Suprapubic skin (tissue), 4 donors: ENCODE data around the gene CSGALNACT2. TPM values are rescaled to one million over a fixed set of nuclear protein-coding genes. Genes with fewer than 3 reads are reported as not detected.

Experiments used
- DNase-seq, 2 donors: peaks; one replicate each; pipeline ENCODE4 v3.0.0-alpha.2; 2019; ENCODE audit warnings: low spot score in 2 of 2
- H3K27ac ChIP-seq: fragments of 200-600 bp; sonication (generic); one replicate; pipeline ENCODE4 v1.5.1; 2019
- H3K27me3 ChIP-seq: fragments of 200-600 bp; sonication (generic); one replicate; pipeline ENCODE4 v1.5.1; 2019
- H3K36me3 ChIP-seq: fragments of 200-600 bp; sonication (generic); one replicate; pipeline ENCODE4 v1.5.1; 2019
- H3K4me1 ChIP-seq: fragments of 200-600 bp; sonication (generic); one replicate; pipeline ENCODE4 v1.5.1; 2019
- H3K4me3 ChIP-seq: fragments of 200-600 bp; sonication (generic); one replicate; pipeline ENCODE4 v1.5.1; 2019; ENCODE audit warnings: mild to moderate bottlenecking
- H3K9me3 ChIP-seq: fragments of 200-600 bp; sonication (generic); one replicate; pipeline ENCODE4 v1.5.1; 2019
- EP300 ChIP-seq: sonication (generic); formaldehyde crosslinking; IDR thresholded peaks from one replicate; pipeline ENCODE4 v1.6.1; 2017; ENCODE audit warnings: antibody characterized with exemption
- POLR2A ChIP-seq, 2 donors: fragments of 450-650 bp; IDR thresholded peaks; one replicate each; pipeline ENCODE4 v1.6.1; 2017; ENCODE audit warnings: antibody characterized with exemption in 2 of 2, mild to moderate bottlenecking in 2 of 2, moderate library complexity in 2 of 2
- POLR2AphosphoS5 ChIP-seq, 3 donors: sonication (generic); formaldehyde crosslinking; IDR thresholded peaks; one replicate each; pipeline ENCODE4 v1.6.1; 2017; ENCODE audit warnings: antibody characterized with exemption in 3 of 3
- WGBS: methylation state at CpG from one replicate; pipeline ENCODE4 v1.1.5; 2018; 5-methylcytosine and 5-hydroxymethylcytosine counted together
- total RNA-seq, 4 donors: library from RNA; depleted of rRNA; stranded (reverse); fragments of >200 nt; gene quantifications; one replicate each; pipeline ENCODE4 v1.1.0, GENCODE V29; 2016
- TF ChIP-seq, protein P1 (sequence below), 2 donors: fragments of 200-600 bp in 1 of 2; fragments of 450-650 bp in 1 of 2; sonication (generic) in 1 of 2; IDR thresholded peaks; one replicate each; pipeline ENCODE4 v1.5.1; 2016 to 2019; ENCODE audit warnings: antibody characterized with exemption in 2 of 2, mild to moderate bottlenecking in 1 of 2, moderate library complexity in 1 of 2

The CSGALNACT2 gene
- total RNA-seq, 4 donors from 2014 or later, result 10.1 to 15.5 (median 13.9) TPM

DNA sequence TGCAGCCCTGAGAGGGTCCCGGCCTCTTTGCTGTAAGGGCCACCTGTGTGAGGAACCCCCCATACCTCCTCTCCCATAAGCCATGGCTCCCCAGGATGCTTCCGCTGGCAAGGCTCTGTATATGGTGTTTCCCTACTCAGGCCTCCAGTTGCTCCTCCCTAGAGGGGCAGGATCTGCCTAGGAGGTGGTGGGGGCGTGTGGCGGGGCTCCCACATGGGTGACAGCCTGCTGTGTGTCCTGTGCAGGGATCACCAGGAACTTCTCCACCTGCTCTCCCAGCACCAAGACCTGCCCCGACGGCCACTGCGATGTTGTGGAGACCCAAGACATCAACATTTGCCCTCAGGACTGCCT, 25.7 kb upstream of the CSGALNACT2 start:
- Histone ChIP-seq H3K4me1 (peaks cover 13% of the 10 kb centered on the region), H3K4me3 (no peak overlapping the region), H3K27ac (no peak overlapping the region), H3K9me3 (no peaks in the 10 kb centered on the region), H3K36me3 (no peaks in the 10 kb centered on the region), H3K27me3 (no peaks in the 10 kb centered on the region)
- TF ChIP-seq POLR2A (IDR thresholded peaks at IDR 0.05) (no peak), EP300 (no peak), POLR2AphosphoS5 (IDR thresholded peaks at IDR 0.05) (no peak)
- TF ChIP-seq, protein P1, sequence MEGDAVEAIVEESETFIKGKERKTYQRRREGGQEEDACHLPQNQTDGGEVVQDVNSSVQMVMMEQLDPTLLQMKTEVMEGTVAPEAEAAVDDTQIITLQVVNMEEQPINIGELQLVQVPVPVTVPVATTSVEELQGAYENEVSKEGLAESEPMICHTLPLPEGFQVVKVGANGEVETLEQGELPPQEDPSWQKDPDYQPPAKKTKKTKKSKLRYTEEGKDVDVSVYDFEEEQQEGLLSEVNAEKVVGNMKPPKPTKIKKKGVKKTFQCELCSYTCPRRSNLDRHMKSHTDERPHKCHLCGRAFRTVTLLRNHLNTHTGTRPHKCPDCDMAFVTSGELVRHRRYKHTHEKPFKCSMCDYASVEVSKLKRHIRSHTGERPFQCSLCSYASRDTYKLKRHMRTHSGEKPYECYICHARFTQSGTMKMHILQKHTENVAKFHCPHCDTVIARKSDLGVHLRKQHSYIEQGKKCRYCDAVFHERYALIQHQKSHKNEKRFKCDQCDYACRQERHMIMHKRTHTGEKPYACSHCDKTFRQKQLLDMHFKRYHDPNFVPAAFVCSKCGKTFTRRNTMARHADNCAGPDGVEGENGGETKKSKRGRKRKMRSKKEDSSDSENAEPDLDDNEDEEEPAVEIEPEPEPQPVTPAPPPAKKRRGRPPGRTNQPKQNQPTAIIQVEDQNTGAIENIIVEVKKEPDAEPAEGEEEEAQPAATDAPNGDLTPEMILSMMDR (IDR thresholded peaks at IDR 0.05), result no peak
- peak in 1 of 2 donors; percentile 44 for DNase-seq
- 100% methylated on average over 4 of the region's 7 CpGs for WGBS

DNA sequence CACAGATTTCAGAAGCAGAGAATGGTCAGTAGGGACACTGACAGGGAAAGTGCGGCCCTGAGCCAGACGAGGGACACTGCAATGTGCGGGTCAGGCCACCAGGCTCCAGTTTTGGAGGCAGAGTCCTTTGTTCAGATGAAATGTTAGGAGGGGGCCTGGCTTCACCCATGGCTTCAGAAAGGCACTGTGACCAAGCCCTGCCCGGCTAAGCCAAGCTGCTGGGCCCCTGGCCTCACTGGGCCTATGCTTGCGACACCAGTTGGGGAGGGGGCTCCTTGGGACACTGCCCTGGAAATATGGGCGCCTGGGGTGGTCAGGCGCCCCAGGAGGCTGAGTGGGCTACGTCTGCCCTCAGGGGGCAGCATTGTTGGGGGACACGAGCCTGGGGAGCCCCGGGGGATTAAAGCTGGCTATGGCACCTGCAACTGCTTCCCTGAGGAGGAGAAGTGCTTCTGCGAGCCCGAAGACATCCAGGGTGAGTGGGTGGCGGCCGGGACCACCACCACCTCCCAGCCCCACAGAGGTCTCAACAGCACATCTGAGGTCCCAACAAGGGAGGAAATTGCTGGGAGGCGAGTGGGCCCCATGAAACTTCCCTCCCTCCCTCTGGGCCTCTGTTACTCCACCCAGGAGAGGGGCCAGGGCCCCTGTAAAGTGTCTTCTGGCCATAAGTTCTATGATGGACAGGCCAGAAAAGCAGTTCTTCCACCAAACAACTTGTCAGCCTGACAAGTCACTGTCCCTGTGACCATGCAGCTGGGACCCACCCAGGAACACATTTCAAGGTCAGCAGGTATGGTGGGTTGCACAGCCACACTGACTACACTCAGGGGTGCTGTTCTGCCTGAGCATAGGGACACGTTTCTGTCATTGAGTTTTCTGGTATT, 24.8 kb upstream of the CSGALNACT2 start:
- H3K4me3 ChIP-seq, result no peak overlapping the region
- H3K27ac ChIP-seq, result no peak overlapping the region
- no peak for TF ChIP-seq POLR2A (IDR thresholded peaks at IDR 0.05)
- TF ChIP-seq, protein P1 (IDR thresholded peaks at IDR 0.05), result no peak
- TF ChIP-seq POLR2AphosphoS5 (IDR thresholded peaks at IDR 0.05), result no peak
- TF ChIP-seq EP300, result no peak
- H3K9me3 ChIP-seq, result no peaks in the 10 kb centered on the region
- peaks cover 13% of the 10 kb centered on the region for H3K4me1 ChIP-seq
- peak in 1 of 2 donors; percentile 51 for DNase-seq
- H3K36me3 ChIP-seq, result no peaks in the 10 kb centered on the region
- no peaks in the 10 kb centered on the region for H3K27me3 ChIP-seq
- WGBS, result 78% methylated on average over 4 of the region's 16 CpGs

DNA sequence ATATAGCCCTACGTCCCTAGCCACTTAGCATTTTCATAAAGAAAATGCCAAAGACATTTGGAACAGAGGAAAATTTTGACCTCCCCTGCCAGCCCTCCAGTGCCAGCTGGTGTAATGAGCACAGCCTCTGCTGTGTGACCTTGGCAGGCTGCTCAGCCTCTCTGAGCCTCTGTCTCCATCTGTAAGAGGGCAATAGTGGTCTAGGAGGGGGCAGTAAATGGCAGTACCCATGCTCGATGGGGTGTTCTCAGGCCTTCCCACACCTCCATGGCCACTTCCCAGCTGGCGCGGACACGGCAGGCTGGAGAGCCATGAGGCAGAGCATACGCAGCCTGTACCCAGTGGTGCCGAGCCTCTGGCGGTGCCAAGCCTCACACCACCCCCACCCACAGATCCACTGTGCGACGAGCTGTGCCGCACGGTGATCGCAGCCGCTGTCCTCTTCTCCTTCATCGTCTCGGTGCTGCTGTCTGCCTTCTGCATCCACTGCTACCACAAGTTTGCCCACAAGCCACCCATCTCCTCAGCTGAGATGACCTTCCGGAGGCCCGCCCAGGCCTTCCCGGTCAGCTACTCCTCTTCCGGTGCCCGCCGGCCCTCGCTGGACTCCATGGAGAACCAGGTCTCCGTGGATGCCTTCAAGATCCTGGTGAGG, 24.0 kb upstream of the CSGALNACT2 start:
- Histone ChIP-seq H3K9me3 (no peaks in the 10 kb centered on the region), H3K36me3 (no peaks in the 10 kb centered on the region), H3K4me1 (peaks cover 13% of the 10 kb centered on the region), H3K27ac (no peak overlapping the region), H3K4me3 (no peak overlapping the region), H3K27me3 (no peaks in the 10 kb centered on the region)
- no peak for TF ChIP-seq POLR2AphosphoS5 (IDR thresholded peaks at IDR 0.05)
- no peak for TF ChIP-seq EP300
- TF ChIP-seq, protein P1 (IDR thresholded peaks at IDR 0.05), result no peak
- TF ChIP-seq POLR2A (IDR thresholded peaks at IDR 0.05), result no peak
- 94% methylated on average over 17 of the region's 24 CpGs for WGBS
- DNase-seq, result peak in 1 of 2 donors; percentile 51

DNA sequence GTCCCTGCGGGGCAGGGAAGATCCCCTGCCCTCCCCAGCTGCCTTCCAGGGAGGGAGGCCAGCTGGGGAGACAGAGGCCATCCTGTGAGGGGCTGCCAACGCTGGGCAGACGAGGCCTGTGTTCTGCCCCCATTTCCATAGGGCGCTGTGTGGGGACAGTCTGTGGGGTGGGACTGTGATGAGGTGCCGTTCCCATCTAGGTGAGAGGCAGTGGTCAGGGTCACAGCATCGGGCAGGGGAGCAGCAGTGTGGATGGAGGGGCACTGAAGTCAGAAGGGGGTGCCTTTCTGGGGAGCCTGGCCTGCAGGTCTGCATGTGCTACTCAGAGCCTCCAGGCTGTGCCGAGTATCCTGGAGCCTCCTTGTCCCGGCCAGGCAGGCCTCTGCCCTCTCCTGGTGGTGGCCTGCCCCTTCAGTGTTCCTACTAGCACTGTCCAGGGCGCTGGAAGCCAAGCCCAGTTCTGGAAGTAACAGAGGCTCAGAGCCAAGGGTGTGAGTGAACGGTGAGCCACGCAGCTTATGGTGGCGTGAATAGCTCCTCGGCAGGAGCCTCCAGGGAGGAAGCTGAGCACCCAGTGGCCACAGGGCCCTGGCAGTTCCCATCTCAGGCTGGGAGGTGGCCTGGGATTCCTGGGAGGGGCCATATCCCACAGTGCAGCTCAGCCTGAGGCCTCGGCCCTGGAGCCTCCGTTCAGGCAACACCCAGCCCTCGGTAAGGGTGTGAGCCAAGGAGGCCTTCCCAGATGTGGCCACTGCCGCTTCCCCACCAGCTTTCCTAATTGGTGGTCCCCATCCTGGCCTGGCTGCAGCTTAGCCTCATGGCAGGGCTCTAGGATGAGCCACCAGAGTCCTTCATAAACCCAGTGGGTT, 23.3 kb upstream of the CSGALNACT2 start:
- Histone ChIP-seq H3K27ac (no peak overlapping the region), H3K27me3 (no peaks in the 10 kb centered on the region), H3K4me3 (no peak overlapping the region), H3K36me3 (no peaks in the 10 kb centered on the region), H3K9me3 (no peaks in the 10 kb centered on the region), H3K4me1 (peaks cover 10% of the 10 kb centered on the region)
- TF ChIP-seq POLR2A (IDR thresholded peaks at IDR 0.05) (no peak), EP300 (no peak), POLR2AphosphoS5 (IDR thresholded peaks at IDR 0.05) (no peak)
- TF ChIP-seq, protein P1 (IDR thresholded peaks at IDR 0.05), result no peak
- peak in 1 of 2 donors; percentile 55 for DNase-seq
- 84% methylated on average over 11 of the region's 17 CpGs for WGBS
